Tibial nerve (tissue), 4 donors: ENCODE results near the gene HGS.

Experiments
- EP300 ChIP-seq, 2 donors: sonication (generic); formaldehyde crosslinking; IDR thresholded peaks; one replicate each; pipeline ENCODE4 v1.6.1; 2017; ENCODE audit warnings: antibody characterized with exemption in 2 of 2, mild to moderate bottlenecking in 1 of 2
- POLR2A ChIP-seq, 2 donors: fragments of 450-650 bp; IDR thresholded peaks; one replicate each; pipeline ENCODE4 v1.6.1; 2017; ENCODE audit warnings: antibody characterized with exemption in 2 of 2, mild to moderate bottlenecking in 2 of 2, moderate library complexity in 2 of 2
- TF ChIP-seq, protein P1 (sequence below), 5 experiments: fragments of 200-600 bp in 3 of 5; fragments of 450-650 bp in 2 of 5; sonication (generic) in 3 of 5; IDR thresholded peaks; one replicate each; pipeline ENCODE4 v1.5.1; 2016 to 2019; ENCODE audit warnings: antibody characterized with exemption in 5 of 5, mild to moderate bottlenecking in 3 of 5, moderate library complexity in 2 of 5

DNA sequence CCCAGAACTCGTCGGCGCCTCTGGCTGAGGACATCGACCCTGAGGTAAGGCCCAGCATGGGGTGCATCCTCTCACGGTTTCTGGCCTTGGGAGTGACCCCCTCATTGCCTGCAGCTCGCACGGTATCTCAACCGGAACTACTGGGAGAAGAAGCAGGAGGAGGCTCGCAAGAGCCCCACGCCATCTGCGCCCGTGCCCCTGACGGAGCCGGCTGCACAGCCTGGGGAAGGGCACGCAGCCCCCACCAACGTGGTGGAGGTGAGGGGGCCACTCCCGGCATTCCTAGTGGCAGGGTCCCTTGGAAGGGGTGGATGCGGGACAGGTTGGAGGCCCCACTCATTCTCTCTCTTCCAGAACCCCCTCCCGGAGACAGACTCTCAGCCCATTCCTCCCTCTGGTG is 11.0 kb downstream of the HGS start:
- TF ChIP-seq, protein P1, sequence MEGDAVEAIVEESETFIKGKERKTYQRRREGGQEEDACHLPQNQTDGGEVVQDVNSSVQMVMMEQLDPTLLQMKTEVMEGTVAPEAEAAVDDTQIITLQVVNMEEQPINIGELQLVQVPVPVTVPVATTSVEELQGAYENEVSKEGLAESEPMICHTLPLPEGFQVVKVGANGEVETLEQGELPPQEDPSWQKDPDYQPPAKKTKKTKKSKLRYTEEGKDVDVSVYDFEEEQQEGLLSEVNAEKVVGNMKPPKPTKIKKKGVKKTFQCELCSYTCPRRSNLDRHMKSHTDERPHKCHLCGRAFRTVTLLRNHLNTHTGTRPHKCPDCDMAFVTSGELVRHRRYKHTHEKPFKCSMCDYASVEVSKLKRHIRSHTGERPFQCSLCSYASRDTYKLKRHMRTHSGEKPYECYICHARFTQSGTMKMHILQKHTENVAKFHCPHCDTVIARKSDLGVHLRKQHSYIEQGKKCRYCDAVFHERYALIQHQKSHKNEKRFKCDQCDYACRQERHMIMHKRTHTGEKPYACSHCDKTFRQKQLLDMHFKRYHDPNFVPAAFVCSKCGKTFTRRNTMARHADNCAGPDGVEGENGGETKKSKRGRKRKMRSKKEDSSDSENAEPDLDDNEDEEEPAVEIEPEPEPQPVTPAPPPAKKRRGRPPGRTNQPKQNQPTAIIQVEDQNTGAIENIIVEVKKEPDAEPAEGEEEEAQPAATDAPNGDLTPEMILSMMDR (IDR thresholded peaks at IDR 0.05), result no peak
- TF ChIP-seq POLR2A (IDR thresholded peaks at IDR 0.05) (no peak), EP300 (IDR thresholded peaks at IDR 0.05) (no peak)
